ENCODE measurements around the gene ABCB11. TPM values are rescaled to one million over a fixed set of nuclear protein-coding genes. Genes with fewer than 3 reads are reported as not detected.
A peak's percentile ranks its signal among the peaks of the same experiment; 100 is the strongest.

Gene ABCB11
- total RNA-seq, 1 donor from 2014 or later, result 0.05 TPM

DNA sequence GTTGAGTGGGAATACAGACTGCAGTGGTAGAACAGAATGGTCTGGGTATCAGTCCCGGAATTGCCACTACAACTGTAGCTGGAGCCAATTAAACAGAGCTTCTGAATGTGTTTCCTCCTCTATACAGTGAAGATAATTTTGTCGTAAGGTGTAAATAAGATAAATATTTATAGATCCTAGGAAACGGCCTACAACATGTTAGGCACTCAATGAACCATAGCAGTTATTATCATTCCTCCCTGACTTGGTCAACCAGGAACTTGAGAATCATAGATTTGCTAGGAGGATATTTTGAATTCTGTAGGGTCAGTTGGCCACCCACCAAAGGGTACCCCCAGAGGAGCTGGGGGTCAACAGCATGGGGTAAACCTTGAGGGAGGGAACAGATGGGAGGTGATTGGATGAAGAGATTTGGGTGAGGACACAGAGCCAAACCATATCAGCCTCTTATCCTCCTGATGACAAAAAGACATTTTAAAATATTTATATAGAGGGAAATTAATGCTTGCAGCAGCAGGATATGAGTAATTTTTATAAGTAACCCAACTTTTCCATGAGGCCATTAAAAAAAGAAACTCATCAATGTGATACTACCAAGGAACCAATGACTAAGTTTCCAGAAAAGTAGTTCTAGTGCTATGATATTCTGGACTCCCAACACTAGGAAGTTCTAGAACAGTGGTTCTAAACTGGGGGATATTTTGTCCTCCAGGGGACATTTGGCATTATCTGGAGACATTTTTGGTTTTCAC, 42.3 kb upstream of the ABCB11 start:
- DNase-seq, result no peak
- Histone ChIP-seq H3K4me1 (peaks cover 13% of the 10 kb centered on the region), H3K36me3 (no peaks in the 10 kb centered on the region), H3K27ac (replicated peaks) (no peak overlapping the region), H3K9me3 (replicated peaks) (no peaks in the 10 kb centered on the region), H3K27me3 (ENCODE audit: low read depth) (no peaks in the 10 kb centered on the region), H3K4me3 (no peak overlapping the region)
- TF ChIP-seq, protein P1, sequence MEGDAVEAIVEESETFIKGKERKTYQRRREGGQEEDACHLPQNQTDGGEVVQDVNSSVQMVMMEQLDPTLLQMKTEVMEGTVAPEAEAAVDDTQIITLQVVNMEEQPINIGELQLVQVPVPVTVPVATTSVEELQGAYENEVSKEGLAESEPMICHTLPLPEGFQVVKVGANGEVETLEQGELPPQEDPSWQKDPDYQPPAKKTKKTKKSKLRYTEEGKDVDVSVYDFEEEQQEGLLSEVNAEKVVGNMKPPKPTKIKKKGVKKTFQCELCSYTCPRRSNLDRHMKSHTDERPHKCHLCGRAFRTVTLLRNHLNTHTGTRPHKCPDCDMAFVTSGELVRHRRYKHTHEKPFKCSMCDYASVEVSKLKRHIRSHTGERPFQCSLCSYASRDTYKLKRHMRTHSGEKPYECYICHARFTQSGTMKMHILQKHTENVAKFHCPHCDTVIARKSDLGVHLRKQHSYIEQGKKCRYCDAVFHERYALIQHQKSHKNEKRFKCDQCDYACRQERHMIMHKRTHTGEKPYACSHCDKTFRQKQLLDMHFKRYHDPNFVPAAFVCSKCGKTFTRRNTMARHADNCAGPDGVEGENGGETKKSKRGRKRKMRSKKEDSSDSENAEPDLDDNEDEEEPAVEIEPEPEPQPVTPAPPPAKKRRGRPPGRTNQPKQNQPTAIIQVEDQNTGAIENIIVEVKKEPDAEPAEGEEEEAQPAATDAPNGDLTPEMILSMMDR (IDR thresholded peaks at IDR 0.05; ENCODE audit: borderline replicate concordance), result no peak
- intact Hi-C loops (cut with micrococcal nuclease), result no loop called here

DNA sequence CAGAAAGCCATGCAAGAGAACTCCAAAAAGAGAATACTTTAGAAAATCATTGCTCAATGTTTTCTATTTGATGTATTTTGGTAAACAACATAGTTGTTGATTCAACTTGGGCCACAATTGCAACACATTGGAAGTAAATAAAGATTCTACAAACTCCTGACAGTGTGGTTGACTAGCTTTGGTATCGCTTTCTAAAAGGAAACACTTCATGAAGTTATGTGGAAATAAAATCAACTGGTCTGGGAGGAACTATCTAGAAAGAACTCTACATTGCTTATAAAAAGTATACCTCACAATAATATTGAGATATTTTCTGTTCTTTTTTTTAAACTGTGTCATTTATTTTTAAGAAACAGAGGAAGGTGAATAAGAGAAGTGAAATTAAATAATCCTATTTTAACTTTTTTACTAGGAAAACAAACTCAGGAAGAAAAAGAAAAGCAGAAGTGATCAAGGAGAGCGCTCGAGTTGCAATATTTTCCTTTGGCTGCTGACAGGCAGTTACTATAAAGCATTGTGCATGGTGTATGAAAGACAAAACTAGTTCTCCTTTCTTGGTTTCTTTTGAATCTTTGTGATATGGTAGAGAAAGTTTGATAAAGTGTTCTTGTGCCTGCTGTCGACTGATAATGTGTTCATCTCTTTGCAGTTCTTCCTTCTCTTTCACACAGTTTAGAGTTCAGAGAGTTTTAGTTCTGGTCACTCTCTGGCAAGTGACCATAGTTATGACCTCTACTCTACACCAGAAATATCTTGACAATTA, 41.2 kb upstream of the ABCB11 start:
- H3K4me1 ChIP-seq, result peaks cover 2% of the 10 kb centered on the region
- no peak for DNase-seq
- no peaks in the 10 kb centered on the region for H3K9me3 ChIP-seq (replicated peaks)
- no peaks in the 10 kb centered on the region for H3K27me3 ChIP-seq (ENCODE audit: low read depth)
- no peak overlapping the region for H3K4me3 ChIP-seq
- no peaks in the 10 kb centered on the region for H3K36me3 ChIP-seq
- peak overlapping the region; percentile 18 for H3K27ac ChIP-seq (replicated peaks)
- intact Hi-C loops (cut with micrococcal nuclease), result no loop called here
- TF ChIP-seq, protein P1 (IDR thresholded peaks at IDR 0.05; ENCODE audit: borderline replicate concordance), result no peak

DNA sequence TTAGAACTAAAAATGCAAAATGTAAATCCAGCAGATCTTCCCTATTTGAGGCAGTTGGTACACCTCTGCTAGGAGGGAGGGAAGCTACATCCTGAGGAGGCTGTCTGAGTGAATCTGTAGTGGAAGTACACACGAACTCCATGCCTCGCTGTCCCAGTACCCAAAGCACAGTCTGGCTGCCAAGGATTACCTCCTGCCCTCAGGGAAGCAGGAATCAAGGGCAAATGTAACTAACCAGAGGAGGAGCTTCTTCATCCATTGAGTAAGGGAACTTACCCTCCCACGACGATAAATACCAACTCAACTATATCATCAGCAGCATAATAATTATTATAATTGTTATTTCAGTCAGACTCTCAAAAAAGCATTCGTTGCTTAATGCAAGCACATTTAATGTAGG, 40.3 kb upstream of the ABCB11 start:
- TF ChIP-seq, protein P1 (IDR thresholded peaks at IDR 0.05; ENCODE audit: borderline replicate concordance), result no peak
- Histone ChIP-seq H3K4me3 (no peak overlapping the region), H3K4me1 (no peaks in the 10 kb centered on the region), H3K27ac (replicated peaks) (no peak overlapping the region), H3K27me3 (ENCODE audit: low read depth) (no peaks in the 10 kb centered on the region), H3K36me3 (no peaks in the 10 kb centered on the region), H3K9me3 (replicated peaks) (no peaks in the 10 kb centered on the region)
- no peak for DNase-seq
- intact Hi-C loops (cut with micrococcal nuclease), result no loop called here

DNA sequence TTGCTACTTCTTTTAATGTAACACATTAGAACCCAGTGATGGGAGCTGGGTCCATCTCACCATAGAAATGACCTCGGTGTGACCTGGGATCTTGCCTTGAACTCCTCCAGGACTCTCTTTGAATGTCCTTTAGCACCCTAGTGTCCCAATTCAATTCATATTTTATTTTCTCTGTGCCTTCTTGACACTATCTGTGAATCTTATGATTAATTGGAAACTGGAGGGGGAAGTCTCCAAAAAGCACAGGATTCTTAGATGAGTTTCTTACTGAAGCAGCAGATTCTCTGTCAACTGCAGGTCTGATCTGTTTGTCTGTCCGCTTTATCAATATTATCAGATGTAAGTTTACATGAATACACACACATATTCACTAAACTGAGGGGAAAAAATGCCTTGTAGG, 38.7 kb upstream of the ABCB11 start:
- Histone ChIP-seq H3K36me3 (no peaks in the 10 kb centered on the region), H3K27me3 (ENCODE audit: low read depth) (no peaks in the 10 kb centered on the region), H3K9me3 (replicated peaks) (no peaks in the 10 kb centered on the region), H3K27ac (replicated peaks) (no peak overlapping the region), H3K4me1 (no peaks in the 10 kb centered on the region), H3K4me3 (no peak overlapping the region)
- TF ChIP-seq, protein P1 (IDR thresholded peaks at IDR 0.05; ENCODE audit: borderline replicate concordance), result no peak
- no peak for DNase-seq
- intact Hi-C loops (cut with micrococcal nuclease), result no loop called here

DNA sequence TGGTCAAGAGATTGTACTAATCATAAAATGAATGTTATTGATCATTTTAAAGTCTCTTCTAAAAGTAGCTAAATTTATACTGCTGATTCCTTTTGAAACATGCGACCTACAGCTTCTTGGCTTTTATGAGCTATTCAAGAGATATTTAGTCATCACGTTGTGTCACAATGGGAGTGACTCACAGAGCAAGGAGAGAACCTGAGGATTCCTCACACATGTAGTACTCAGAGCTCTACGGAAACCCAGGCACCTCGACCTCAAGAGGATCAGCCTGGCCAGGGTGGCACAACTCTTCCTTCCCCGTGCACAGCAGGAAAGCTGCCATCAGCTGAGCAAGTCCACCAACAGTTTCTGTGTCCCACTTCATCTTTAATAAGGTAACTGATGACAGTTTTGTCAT, 38.2 kb upstream of the ABCB11 start, which contains the start of gene DHRS9:
DHRS9 (plus strand) TSS at position 223 of the 400 bp plus-strand sequence. CDS start 12,019 bp downstream, outside the sequence.
- Histone ChIP-seq H3K4me3 (no peak within 1 kb of the TSS), H3K27me3 (ENCODE audit: low read depth) (no peaks in the 10 kb centered on the region), H3K4me1 (no peaks in the 10 kb centered on the region), H3K9me3 (replicated peaks) (no peaks in the 10 kb centered on the region), H3K27ac (replicated peaks) (no peak within 1 kb of the TSS), H3K36me3 (no peaks in the 10 kb centered on the region)
- TF ChIP-seq, protein P1 (IDR thresholded peaks at IDR 0.05; ENCODE audit: borderline replicate concordance), result no peak
- intact Hi-C loops (cut with micrococcal nuclease), result no loop called here
- DNase-seq, result no peak
